ENCODE results near the gene TIGD3. TPM values are rescaled to one million over a fixed set of nuclear protein-coding genes. Genes with fewer than 3 reads are reported as not detected.
A peak's percentile ranks its signal among the peaks of the same experiment; 100 is the strongest.

Gene TIGD3
- total RNA-seq, 1 experiment from 2014 or later = 0.35 TPM

DNA sequence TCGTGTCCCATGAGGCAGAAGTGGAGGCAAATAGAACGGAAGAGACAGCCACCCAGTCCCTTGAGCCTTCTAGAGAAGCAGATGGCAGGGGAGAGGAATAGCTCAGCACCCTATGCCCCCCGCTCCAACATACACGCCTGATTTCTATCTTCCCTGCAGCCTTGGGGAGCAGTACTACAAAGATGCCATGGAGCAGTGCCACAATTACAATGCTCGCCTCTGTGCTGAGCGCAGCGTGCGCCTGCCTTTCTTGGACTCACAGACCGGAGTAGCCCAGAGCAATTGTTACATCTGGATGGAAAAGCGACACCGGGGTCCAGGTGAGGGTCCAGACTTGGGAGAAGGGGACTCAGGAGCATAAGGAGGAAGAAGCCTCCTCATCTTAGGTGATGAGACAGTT, 14.3 kb upstream of the TIGD3 start:
- Histone ChIP-seq H3K4me3 (ENCODE audit: insufficient read depth, low read depth, low read length) (no peak overlapping the region), H3K36me3 (replicated peaks; ENCODE audit: control insufficient read depth, insufficient read depth, low read length) (peaks cover 33% of the 10 kb centered on the region), H3K27me3 (ENCODE audit: control insufficient read depth, insufficient read depth, low read length) (no peaks in the 10 kb centered on the region)
- no peak for DNase-seq

- no peaks in the 10 kb centered on the region for H3K27me3 ChIP-seq (ENCODE audit: control insufficient read depth, insufficient read depth, low read length)
- H3K4me3 ChIP-seq (ENCODE audit: insufficient read depth, low read depth, low read length) = no peak overlapping the region
- peaks cover 48% of the 10 kb centered on the region for H3K36me3 ChIP-seq (replicated peaks; ENCODE audit: control insufficient read depth, insufficient read depth, low read length)
- DNase-seq = no peak
Measured at GRCh38 chr11:65341856-65342255, 12.7 kb upstream of the TIGD3 start.

DNA sequence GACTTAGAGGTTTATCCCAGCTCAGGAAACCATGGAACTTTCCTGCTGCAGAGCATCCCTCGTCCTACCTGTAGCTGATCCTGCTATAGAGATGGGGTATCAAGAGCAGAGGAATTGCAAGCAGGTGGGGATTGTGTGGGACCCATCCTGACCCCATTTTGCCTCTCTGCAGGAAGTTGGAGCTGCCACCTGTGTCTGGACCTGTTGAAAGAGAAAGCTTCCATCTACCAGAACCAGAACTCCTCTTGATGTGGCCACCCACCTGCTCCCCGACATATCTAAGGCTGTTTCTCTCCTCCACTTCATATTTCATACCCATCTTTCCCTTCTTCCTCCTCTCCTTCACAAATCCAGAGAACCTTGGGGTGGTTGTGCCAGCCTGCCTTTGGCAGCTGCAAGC, 3.0 kb upstream of the TIGD3 start:
- peaks cover 15% of the 10 kb centered on the region for H3K27me3 ChIP-seq (ENCODE audit: control insufficient read depth, insufficient read depth, low read length)
- no peak overlapping the region for H3K4me3 ChIP-seq (ENCODE audit: insufficient read depth, low read depth, low read length)
- no peak for DNase-seq
- peaks cover 27% of the 10 kb centered on the region for H3K36me3 ChIP-seq (replicated peaks; ENCODE audit: control insufficient read depth, insufficient read depth, low read length)

DNA sequence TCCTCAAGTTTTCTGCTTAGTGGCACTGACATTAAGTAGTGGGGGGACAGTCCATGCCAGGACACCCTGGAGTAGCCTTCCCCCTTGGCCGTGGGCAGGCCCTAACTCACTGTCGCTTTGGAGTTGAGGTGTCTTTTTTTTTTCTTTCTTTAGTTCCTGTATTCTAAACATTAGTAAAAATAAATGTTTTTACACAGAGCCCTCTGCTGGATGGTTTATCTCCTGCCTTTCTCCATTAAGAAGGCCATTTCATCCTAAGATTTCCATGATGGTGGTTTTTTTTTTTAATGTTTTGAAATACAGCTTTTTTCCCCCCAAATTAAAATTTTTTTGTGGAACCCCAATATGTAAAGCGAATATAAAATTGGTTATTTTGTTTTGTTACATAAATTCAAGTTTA, 1.8 kb upstream of the TIGD3 start:
- DNase-seq = no peak
- H3K36me3 ChIP-seq (replicated peaks; ENCODE audit: control insufficient read depth, insufficient read depth, low read length) = peaks cover 23% of the 10 kb centered on the region
- no peak overlapping the region for H3K4me3 ChIP-seq (ENCODE audit: insufficient read depth, low read depth, low read length)
- peaks cover 27% of the 10 kb centered on the region for H3K27me3 ChIP-seq (ENCODE audit: control insufficient read depth, insufficient read depth, low read length)

- Histone ChIP-seq H3K27me3 (ENCODE audit: control insufficient read depth, insufficient read depth, low read length) (peaks cover 27% of the 10 kb centered on the region), H3K4me3 (ENCODE audit: insufficient read depth, low read depth, low read length) (no peak overlapping the region), H3K36me3 (replicated peaks; ENCODE audit: control insufficient read depth, insufficient read depth, low read length) (peaks cover 19% of the 10 kb centered on the region)
- no peak for DNase-seq
Measured at GRCh38 chr11:65353376-65353775, 1.2 kb upstream of the TIGD3 start.

DNA sequence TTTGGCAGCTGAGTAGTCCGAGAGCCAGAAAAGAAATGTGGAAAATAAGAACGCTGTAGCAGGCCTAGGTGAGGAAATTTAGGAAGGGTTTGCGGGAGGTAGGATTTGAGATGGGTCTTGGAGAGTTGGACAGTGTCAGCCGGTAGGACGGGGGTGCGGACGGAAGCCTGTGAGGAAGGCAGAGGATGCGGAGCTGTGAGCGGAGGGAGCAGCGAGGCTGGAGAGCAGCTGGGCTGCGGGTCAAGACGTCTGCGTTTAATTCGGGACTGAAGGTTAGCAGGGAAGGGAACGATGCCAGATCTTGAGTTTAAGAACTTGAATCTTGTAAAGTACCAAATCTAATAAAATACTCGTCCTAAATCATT, 669 bp upstream of the TIGD3 start:
- DNase-seq = peak; percentile 76
- peaks cover 27% of the 10 kb centered on the region for H3K27me3 ChIP-seq (ENCODE audit: control insufficient read depth, insufficient read depth, low read length)
- H3K36me3 ChIP-seq (replicated peaks; ENCODE audit: control insufficient read depth, insufficient read depth, low read length) = peaks cover 15% of the 10 kb centered on the region
- peak overlapping the region; percentile 40 for H3K4me3 ChIP-seq (ENCODE audit: insufficient read depth, low read depth, low read length)

DNA sequence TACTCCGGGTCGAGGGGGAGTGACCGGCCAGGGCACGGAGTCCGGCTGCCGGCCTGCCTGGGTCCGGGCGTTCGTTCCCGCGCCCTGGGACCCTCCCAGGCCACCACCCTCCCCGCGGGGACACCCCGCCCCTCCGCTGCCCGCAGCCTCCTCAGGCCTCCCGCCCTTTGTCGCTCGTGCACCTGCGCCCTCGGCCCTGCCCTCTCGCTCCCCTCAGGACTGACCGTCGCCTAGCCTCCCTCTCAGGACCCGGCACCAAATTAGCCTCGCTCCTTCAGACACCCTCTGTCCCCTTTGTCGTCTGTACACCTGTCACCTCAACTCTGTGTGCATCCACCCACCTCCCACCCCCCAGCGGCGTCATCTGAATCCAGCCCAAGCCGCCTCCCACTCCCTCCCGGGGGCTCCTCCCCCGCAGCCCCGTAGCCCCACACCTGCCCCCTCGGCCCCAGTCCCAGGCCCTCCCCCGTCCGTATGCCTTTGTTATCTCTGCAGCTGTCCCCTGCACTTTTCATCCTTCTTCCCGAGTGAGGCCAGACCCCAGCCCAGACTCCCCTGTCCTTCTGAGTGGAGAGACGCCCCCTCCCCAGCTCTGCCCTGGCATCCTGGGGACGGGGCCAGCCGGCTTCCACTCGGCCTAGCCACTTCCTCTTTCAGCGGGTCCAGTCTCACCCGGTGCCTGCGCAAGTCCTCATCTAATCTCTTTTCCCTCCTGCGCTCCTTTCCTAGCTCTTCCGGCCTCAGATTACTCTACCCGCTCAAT, 643 bp downstream of the TIGD3 start:
- DNase-seq = peak; percentile 92
- Histone ChIP-seq H3K36me3 (replicated peaks; ENCODE audit: control insufficient read depth, insufficient read depth, low read length) (peaks cover 7% of the 10 kb centered on the region), H3K27me3 (ENCODE audit: control insufficient read depth, insufficient read depth, low read length) (peaks cover 27% of the 10 kb centered on the region), H3K4me3 (ENCODE audit: insufficient read depth, low read depth, low read length) (peak overlapping the region; percentile 70)

DNA sequence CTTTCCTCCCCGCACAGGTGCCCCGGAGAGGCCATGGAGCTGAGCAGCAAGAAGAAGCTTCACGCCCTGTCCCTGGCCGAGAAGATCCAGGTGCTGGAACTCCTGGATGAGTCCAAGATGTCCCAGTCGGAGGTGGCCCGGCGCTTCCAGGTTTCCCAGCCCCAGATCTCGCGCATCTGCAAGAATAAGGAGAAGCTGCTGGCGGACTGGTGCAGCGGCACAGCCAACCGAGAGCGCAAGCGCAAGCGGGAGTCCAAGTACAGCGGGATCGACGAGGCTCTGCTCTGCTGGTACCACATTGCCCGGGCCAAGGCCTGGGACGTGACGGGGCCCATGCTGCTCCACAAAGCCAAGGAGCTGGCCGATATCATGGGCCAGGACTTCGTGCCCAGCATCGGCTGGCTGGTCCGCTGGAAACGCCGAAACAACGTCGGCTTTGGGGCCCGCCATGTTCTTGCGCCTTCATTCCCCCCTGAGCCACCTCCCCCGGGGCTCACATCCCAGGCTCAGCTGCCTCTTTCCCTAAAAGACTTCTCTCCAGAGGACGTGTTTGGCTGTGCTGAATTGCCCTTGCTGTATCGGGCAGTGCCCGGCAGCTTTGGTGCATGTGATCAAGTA, 1.3 kb downstream of the TIGD3 start:
- DNase-seq = peak; percentile 63
- Histone ChIP-seq H3K27me3 (ENCODE audit: control insufficient read depth, insufficient read depth, low read length) (peaks cover 27% of the 10 kb centered on the region), H3K4me3 (ENCODE audit: insufficient read depth, low read depth, low read length) (peak overlapping the region; percentile 70; the same call in 1 of the 2 replicates), H3K36me3 (replicated peaks; ENCODE audit: control insufficient read depth, insufficient read depth, low read length) (peaks cover 5% of the 10 kb centered on the region)

- no peak for DNase-seq
- H3K36me3 ChIP-seq (replicated peaks; ENCODE audit: control insufficient read depth, insufficient read depth, low read length) = peaks cover 5% of the 10 kb centered on the region
- no peak overlapping the region for H3K4me3 ChIP-seq (ENCODE audit: insufficient read depth, low read depth, low read length)
- peaks cover 27% of the 10 kb centered on the region for H3K27me3 ChIP-seq (ENCODE audit: control insufficient read depth, insufficient read depth, low read length)
Measured at GRCh38 chr11:65356394-65356972, 1.9 kb downstream of the TIGD3 start.

- no peak for DNase-seq
- no peaks in the 10 kb centered on the region for H3K36me3 ChIP-seq (replicated peaks; ENCODE audit: control insufficient read depth, insufficient read depth, low read length)
- peaks cover 27% of the 10 kb centered on the region for H3K27me3 ChIP-seq (ENCODE audit: control insufficient read depth, insufficient read depth, low read length)
- no peak overlapping the region for H3K4me3 ChIP-seq (ENCODE audit: insufficient read depth, low read depth, low read length)
Measured at GRCh38 chr11:65357856-65358356, 3.4 kb downstream of the TIGD3 start.

DNA sequence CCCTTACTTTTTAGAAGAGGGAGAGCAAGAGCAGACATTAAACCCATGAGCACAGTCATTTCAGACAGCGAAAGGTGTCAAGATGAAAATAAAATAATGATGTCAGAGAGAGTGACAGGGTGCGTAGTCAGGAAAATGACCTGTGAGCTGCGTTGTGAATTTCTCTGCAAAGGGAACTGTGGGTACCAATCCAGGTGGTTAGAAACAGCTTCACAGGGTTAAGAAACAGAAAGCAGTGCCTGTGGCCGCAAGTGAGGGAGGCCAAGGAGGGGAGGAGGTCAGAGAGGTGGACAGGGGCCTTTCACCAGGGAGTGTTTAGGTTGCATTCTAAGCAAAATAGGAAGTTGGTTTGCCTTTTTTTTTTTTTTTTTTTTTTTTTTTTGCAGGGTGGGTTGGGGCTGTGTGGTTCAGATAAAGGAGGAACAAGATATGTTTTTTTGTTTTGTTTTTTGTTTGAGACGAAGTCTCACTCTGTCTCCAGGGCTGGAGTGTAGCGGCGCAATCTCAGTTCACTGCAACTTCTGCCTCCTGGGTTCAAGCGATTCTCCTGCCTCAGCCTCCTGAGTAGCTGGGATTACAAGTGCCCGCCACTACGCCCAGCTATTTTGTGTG, 7.9 kb downstream of the TIGD3 start:
- Histone ChIP-seq H3K4me3 (ENCODE audit: insufficient read depth, low read depth, low read length) (no peak overlapping the region), H3K36me3 (replicated peaks; ENCODE audit: control insufficient read depth, insufficient read depth, low read length) (no peaks in the 10 kb centered on the region), H3K27me3 (ENCODE audit: control insufficient read depth, insufficient read depth, low read length) (peaks cover 2% of the 10 kb centered on the region)
- no peak for DNase-seq

DNA sequence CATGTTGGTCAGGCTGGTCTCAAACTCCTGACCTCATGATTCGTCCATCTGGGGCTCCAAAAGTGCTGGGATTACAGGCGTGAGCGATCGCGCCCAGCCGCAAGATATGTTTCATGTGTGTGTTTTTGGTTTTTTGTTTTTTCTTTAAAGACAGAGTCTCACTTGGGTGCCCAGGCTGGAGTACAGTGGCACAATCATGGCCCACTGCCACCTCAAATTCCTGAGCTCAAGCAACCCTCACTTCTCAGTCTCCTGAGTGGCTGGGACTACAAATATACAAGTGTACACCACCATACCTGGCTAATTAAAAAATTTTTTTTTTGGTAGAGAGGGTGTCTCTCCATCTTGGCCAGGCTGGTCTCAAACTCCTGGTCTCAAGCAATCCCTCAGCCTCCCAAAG, 8.4 kb downstream of the TIGD3 start:
- Histone ChIP-seq H3K27me3 (ENCODE audit: control insufficient read depth, insufficient read depth, low read length) (no peaks in the 10 kb centered on the region; the same call in 1 of the 2 replicates), H3K4me3 (ENCODE audit: insufficient read depth, low read depth, low read length) (no peak overlapping the region), H3K36me3 (replicated peaks; ENCODE audit: control insufficient read depth, insufficient read depth, low read length) (no peaks in the 10 kb centered on the region)
- no peak for DNase-seq

GRCh38 chr11:65363770-65364169, 9.2 kb downstream of the TIGD3 start:
- Histone ChIP-seq H3K27me3 (ENCODE audit: control insufficient read depth, insufficient read depth, low read length) (no peaks in the 10 kb centered on the region), H3K4me3 (ENCODE audit: insufficient read depth, low read depth, low read length) (no peak overlapping the region), H3K36me3 (replicated peaks; ENCODE audit: control insufficient read depth, insufficient read depth, low read length) (no peaks in the 10 kb centered on the region)
- no peak for DNase-seq

DNA sequence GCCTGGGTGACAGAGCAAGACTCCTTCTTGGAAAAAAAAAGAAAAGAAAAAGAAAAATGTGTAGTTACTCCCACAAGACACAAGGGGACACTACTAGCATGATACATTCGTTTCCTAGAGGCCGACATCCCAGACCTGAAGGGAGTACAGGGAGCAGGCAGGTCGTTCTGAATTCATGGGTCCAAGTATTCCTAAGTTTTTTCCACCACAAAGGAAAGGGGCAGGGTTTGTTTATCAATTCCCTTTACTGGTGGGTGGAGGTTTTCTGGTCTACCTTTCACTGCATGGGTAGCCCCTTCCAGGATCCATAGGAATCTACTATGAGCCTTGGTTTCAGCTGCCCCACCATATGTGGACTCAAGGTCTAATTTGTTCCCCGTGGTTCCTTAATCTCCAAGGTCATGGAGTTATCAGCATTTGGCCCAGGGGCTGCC, 11.8 kb downstream of the TIGD3 start:
- Histone ChIP-seq H3K4me3 (ENCODE audit: insufficient read depth, low read depth, low read length) (no peak overlapping the region), H3K27me3 (ENCODE audit: control insufficient read depth, insufficient read depth, low read length) (no peaks in the 10 kb centered on the region), H3K36me3 (replicated peaks; ENCODE audit: control insufficient read depth, insufficient read depth, low read length) (no peaks in the 10 kb centered on the region)
- peak; percentile 94 for DNase-seq

GRCh38 chr11:65370659-65371049, 16.1 kb downstream of the TIGD3 start:
- DNase-seq = no peak
- Histone ChIP-seq H3K4me3 (ENCODE audit: insufficient read depth, low read depth, low read length) (no peak overlapping the region), H3K36me3 (replicated peaks; ENCODE audit: control insufficient read depth, insufficient read depth, low read length) (no peaks in the 10 kb centered on the region), H3K27me3 (ENCODE audit: control insufficient read depth, insufficient read depth, low read length) (no peaks in the 10 kb centered on the region)
